GM12892 (cell line): ENCODE measurements around the gene PHLDB1.

Source experiments
- POLR2A ChIP-seq: IDR thresholded peaks from 2 replicates; pipeline ENCODE4 v1.6.1; 2011; ENCODE audit warnings: low read depth, low read length, control low read depth
- TAF1 ChIP-seq: IDR thresholded peaks from 2 replicates; pipeline ENCODE4 v1.6.1; 2011; ENCODE audit warnings: low read depth, mild to moderate bottlenecking, control low read depth, low read length, borderline replicate concordance

DNA sequence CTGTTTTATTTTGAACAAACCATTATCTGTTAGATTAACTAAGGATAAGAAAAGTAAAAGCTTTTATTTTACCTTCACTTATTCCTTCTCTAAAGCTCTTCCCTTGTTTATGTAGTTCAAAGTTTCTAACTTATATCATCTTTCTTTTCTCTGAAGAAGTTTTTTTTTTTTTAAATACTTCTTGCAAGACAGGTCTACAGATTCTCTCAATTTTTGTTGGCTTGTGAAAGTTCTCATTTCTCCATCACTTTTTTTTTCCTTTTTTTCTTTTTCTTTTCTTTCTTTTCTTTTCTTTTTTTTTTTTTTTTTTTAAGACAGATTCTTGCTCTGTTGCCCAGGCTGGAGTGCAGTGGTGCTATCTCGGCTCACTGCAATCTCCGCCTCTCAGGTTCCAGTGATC, 76.8 kb downstream of the PHLDB1 start:
- TF ChIP-seq TAF1: no peak
- no peak for TF ChIP-seq POLR2A
